Activated CD4-positive, alpha-beta T cell treated with anti-CD3 and anti-CD28 coated beads for 24 hours (primary cell): ENCODE data around the gene TCERG1L.

Source experiments
- DNase-seq, 2 donors: peaks; one replicate each; pipeline ENCODE4 v3.0.0-alpha.2; 2020; ENCODE audit warnings: low read depth in 2 of 2

The TCERG1L gene

DNA sequence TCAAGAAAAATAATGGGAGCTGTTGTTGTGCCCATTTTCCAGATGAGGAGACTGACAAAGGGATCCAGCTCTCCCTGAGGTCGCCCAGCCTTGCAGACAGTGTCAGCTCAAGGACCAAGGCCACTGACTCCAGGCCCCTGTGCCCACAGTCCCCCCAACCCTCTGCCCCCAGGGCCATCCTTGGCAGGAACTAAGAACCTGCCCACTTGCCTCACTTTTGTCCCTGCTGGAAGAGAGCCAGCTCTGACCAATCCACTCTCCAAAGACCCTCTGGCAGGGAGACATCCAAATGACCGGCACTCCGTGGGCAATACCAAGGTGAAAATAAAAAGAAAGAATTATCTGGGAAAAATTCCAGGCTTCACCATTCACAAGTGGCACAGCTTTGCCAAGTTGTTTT is 101.3 kb downstream of the TCERG1L start:
- DNase-seq, result no peak

DNA sequence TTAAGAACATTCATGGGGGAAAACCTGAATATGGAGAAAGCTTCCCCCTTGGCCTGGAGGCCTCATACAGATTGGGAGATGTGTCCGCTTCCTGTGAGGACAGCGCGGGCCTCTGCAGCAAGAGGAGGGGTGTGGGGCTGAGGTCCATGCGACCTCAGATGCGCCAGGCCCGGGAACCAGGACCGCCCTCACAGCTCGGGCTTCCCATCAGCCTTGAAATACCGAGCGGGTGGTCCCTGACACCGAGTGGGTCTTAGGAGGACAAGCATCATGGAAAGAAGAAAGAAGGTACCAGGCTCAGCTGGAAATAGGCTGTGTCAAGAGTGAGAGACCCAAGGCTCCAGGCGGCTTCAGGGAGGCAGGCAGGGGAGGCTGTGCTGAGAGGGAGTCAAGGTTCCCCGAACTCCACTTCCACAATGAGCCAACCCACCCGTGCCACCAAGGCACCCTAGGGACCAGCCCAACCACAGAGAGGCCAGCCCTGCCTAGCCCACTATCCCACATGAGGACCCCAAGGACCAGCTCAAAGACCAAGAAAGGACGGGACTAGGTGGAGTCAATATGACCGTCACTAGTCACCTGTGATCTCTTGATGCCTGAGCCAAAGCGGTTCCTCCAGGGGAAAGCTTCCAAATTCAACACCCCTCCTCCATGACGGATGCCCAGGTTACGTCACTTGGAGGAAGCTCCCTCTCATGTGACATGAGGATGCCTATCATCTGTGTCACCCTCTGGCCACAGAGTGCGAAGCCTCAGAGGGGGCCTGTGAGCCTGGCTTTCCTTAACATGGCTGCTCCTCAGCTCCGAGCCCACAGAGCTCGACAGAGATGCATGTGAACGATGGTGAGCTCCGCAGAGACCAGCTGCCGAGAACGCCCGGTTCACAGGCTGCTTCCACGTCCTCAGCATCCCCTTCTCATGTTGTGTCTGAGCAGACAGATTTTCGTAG is 103.7 kb downstream of the TCERG1L start:
- no peak for DNase-seq

DNA sequence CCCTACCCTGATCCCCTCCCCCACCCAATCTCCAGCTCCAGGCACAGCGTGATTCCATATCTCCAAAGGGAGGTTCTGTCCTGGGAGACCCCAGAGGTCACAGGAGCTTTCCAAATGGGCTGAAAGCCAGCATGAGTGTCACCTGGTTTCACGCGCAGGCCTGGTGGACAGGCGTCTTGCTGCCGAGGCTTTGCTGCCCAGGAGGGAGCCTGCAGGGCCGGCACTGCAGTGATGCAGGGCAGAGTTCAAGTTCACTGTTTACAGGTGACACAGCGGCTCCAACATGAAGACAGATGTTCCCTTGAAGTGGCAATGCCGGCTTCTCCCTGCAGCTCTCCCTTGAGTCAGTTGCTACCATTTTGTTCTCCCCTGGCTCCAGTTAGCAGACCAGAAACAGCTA is 104.3 kb downstream of the TCERG1L start:
- DNase-seq, result no peak

DNA sequence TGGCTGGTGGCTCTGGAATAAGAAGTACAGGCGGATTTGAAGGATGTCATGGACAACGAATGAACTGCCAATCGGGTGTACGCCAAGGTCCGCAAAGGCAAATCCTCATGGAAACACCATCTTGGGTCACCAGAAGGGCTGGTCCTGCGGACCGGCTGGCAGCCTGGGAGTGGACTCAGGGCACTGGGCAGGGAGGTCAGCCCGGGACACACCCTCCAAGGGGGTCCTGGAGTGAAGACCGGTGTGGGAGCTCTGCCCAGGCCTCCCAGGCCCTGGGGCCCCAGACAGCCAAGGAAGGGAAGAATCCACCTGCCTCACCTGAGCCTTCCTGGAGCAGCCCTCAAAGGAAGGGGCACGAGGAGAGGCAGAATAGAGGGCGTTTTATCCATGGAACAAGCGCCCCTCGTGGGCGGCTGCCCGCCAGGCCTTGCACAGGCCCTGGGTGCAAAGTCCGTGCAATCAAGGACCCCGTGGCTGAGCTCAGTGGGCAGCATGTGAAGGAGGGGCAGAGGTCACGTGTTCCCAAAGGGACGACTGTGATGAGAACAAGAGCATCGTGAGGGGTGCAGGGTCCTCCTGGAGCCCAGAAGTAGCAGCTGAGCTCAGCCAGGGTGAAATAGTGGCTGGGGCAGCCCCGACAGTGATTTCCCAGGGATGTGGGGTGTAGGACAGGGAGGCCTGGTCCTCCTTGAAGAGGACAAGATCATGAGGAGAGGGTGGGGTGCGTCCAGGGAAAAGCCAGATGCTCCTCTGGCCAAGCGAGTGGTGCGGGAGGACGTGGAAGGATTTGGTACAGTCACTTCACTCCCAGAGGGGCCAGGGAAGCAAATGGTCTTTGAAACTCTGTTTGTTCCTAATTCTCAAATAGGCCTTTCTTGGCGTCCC is 105.2 kb downstream of the TCERG1L start:
- no peak for DNase-seq

DNA sequence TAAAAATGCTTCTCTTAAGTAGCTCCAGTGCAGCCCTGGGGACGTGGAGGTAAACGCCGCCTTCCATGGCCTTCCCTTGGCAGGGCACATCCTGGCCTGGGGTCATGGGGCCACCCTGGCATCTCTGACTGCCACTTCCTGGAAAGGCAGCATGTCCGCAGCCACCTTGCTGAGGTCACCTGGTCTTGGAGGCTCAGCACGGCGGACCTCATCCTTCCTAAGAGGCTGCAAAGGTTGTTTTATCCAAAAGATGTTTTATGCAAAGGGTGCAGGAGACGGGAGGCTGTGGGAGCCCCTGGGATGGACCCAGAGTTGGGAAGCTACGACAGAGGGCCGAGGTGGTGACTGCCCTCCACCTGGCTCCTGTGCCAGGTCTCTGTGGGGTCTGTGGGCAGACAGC is 106.0 kb downstream of the TCERG1L start:
- no peak for DNase-seq

DNA sequence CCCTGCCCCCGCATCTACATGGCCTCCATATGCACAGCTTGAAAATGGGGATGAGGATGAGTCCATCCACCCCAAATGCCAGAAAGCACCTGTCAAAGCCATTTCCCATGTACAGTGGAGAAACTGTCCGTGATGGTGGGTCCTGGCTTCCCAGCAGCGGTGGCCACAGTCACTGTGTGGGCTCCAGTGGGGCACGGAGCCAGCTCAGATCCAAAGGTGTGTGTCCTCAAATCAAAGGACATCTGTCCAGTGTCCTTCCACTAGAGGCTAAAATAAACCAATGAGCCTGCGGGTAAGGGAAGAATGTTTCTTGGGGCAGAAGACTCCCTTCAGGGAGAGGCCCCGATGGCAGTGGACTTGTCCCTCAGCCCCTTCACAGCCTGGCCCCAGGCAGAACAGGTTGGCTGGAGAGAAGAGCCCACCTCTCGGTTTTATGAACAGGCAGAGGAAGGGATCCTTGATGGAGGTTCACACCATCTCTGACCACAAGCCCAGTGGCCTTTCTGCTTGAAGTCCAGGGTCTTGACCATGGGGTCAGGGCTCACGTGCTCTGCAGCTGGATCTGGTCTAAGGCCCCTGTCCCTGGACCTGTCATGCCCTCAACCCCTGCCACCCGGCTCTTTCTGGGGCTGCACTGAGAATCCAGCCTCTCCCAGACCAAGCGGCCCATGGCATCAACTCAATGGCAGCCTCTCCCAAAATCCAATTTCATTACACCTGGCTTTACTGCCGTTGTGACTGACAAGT is 106.9 kb downstream of the TCERG1L start:
- DNase-seq, result no peak

DNA sequence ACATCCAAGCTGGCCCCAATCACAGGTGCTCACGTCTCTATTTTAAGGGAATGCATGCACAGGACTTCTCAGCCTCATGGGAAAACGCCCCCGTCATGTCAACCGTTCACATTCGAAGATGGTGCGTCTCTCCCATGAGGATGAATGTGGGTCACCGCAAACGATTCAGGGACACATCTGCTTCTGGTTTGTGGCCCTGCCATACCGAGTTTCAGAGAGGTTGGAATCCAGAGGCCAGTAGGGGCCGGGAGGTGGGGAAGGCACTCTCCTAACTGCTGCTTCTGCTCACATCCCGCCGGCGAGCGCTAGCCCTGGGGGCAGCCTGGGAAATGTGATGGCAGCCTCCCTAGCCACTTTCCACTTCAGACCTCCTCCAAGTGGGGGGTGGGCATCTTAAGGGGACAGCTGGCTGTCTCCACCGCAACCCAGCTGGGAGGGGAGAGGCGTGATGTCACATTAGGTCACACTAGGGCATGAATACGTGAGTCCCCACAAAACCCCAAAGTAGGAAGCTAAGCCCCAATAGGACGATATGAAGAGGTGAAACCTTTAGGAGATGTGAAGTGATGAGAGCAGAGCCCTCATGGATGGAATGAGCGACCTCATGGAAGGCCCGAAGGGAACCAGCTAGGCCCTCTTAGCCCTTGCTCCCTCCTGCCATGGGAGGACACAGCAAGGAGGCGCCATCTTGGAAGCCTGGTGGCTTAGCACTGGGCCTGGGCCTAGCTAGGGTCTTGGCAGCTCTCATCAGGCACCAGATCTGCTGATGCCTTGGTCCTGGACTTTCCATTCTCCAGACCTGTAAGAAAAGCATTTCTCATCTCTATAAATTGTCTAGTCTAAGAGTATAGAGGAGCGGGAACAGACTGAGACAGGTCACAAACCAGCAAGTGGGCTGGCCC is 107.8 kb downstream of the TCERG1L start:
- DNase-seq, result no peak

DNA sequence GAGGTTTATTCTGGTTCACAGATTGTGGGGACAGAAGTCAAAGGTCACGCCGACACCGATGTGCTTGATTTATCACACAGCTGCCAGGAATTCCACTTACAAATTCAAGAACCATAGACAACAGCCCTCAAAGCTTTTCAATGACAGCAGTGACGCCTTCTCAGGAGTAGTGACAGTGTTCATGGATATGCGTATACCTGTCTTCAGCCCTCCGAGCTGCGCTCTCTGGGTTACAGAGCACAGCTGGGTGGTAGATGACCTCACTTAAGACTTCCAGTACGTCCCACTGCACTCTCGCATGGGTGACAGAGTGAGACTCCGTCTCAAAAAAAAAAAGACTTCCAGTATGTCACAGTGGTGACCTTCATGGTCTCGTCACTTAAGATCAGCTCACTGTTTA is 108.5 kb downstream of the TCERG1L start:
- no peak for DNase-seq

DNA sequence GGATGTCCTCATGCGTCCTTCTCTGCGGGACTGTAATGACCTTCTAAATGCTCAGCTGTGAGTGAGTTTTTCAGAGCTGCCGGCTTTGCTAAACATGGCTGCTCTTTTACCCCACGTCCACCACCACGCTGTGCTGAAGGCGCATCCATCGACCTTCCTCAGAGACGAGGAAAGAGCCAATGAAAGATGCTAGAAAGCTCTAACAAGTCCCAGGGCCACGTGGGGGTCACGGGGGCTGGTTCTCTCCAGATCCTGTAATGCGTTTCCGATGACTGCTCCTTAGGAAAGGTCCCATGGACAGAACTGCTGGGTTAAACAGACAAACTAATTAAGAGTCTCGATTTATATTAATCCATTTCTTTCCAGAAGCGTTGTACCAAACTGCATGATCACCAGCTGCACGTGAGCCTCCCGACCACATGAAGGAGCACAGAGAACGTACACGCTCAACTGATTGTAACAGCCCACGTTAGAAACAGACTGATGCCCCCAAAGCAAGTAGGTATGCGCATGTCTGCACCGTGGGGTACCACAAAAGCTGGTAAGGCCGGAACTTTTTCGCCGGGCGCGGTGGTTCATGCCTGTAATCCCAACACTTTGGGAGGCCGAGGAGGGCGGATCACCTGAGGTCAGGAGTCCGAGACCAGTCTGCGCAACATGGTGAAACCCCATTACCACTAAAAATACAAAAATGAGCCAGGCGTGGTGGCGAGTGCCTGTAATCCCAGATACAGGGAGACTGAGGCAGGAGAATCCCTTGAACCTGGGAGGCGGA is 109.6 kb downstream of the TCERG1L start:
- no peak for DNase-seq

DNA sequence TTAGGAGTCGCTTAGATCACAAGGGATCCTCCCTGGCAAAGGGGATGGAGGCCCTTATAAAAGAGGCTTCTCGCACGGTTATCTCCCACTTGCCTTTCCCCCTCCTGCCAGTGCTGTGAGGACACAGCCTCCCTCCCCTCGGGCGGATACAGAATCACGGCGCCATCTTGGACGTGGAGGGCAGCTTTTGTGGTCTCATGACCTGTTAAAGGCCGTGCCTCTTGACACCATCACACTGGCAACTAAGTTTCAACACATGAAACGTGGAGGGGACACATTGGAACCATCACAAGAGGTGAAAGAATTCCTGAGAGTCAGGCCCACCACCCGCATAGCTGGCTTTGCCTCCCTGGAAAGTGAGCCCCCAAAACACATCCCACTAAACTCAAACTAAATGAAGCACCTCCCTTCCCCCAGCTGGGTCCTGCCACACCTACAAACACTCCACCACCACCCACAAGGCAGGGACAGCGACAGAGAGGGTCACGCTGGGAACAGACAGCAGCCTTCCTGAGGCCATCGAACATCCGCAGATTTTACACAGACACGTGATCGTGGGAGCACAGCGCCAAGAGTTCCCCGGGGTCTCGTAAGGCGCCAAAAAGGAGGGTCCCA is 110.6 kb downstream of the TCERG1L start:
- DNase-seq, result no peak

DNA sequence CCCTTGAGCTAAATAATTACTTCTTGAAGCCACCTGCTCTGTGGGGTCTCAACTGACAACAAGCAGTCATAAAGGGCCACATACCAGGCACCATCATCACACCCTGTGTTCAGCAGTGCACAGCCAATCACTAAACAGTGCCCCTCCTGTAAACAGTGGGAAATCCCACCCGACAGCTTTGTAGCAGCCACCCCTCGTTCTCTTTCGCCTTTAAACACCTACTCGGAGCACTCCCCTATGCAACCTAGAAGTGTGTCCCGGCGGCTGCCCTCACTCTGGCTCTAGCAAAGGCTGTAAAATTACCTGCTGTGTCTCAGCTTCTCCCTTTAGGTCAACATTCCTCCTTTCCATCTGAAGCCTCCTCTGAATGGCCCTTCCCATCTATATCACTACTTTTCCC is 111.9 kb downstream of the TCERG1L start:
- no peak for DNase-seq

DNA sequence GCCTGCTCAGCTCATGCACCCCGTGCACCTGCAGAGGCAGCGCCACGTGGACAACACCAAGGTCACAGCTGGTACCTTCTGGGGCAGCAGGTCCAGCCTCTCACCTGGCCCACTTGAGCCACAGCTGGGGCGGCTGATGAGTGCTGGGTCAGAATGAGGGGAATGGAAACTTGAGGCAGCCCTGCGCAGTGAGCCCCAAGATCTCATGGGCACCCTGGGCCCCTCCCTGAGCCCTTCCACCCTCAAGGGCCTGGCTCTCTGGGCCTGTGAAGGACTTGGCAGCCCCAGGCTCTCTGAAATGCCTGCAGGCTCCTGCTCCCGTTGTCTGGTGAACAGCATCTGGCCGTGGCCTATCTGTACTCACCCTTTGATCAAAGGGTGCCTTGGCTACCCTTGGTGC is 112.7 kb downstream of the TCERG1L start:
- DNase-seq, result no peak

DNA sequence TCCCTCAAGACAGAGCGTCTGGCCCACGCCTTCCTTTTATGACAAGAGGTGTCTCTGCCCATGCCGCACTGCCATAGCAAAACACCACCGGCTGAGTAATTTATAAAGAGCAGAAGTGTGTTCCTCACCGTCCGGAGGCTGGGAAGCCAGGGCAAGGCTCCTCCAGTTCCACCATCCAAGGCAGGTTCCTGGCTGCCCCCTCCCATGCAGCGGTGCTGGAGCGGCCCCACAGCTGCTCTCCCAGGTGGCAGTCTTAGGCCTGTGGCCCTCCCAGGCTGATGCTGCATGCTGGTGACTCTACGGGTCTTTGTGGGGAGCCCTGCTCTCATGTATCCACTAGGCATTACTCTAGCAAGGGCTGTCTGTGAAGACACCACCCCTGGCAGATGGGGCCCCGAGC is 113.1 kb downstream of the TCERG1L start:
- DNase-seq, result no peak

DNA sequence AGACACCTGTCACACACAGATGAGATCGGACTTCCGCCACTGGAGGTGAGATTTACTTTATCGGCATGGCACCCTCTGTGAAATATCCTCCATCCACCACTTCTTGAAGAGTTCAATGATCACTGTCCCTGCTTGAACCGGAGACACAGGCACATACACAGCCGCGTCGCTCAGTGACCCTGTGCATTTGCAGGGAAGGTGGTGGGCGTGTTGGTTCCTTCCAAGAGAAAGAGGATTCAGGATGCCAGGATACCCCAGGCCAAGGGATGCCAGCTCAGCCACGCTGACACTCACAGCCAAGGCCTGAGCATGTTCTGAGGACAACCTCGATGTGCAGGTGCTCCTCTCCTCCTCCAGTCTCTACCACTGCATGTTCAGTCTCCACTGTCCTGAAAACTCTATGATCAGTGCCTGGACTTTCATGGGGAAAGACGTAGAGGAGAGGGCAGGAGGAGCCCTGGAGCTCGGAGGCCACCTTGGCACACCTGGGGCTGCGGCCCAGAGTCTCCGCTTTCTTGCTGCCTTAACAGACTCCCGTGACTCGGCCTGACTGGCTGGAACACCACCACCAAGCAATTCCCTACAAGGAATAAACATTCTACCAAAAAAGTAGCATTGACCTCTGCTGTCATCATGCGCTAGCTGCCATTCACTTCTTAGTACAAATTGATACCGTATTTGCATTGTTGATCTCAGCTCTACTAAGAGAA is 115.2 kb downstream of the TCERG1L start:
- DNase-seq, result no peak

DNA sequence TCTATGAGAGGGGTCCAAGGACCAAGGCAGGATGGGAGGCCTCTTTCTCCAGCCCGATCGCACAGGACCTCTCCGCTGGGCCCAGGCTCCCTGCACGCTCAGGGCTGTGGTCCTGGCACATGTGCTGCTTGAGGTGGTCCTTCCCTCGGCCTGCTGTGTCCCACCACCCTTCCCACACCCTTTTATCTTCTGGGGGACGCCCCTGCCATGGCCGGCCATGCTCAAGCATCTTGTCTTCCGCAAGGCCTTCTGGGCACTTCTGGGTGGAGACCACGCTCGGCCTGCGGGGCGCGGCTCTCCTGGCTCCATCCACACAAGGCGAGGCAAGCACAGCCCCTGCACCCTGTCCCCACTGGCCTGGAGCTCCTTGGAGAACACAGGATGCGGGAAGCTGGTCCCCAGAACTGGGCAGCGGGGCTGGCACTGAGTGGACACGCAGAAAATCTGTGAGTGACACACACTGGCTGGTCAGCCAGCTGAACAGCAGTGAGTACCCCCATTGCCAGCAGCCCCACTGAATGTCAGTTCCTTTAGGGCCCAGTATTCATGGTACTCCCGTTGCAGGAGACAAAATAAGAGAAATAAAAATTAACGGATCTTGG is 115.9 kb downstream of the TCERG1L start:
- no peak for DNase-seq

DNA sequence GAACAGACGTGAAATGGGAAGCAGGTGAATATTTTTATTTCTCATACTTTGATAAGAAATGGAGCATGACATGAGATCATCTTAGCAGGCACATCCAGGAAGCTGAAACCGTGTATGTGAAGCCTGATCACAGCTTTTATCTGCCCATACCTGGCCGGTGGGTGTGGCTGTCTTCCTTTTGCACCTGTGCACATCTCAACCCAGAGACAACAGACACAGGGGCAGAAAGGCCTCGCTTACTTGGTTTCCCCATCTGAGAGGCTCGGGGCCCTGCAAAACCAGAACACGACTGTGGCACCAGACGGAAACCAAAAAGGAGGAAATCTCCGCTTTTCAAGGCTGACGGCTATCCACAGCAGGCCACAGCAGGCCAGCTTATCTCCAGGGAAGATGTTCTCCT is 116.4 kb downstream of the TCERG1L start:
- DNase-seq, result no peak

DNA sequence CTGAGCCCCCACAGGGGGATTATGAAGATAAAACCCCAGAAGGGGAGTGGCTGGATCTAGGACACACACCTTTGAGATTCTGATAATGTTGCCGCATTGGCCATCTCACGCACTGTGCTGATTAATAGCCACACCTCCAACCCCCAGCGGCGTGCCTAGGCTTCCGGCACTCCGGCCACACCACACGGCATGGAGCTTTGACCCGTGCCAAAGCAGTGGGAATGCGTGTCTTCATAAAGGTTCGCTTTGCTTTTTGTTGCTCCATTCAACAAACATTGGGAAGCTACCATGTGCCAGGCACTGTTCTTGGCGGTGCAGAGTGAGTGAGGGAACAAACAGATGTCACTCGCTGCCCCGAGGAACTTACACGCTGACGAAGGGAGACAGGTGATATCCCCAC is 117.6 kb downstream of the TCERG1L start:
- no peak for DNase-seq

DNA sequence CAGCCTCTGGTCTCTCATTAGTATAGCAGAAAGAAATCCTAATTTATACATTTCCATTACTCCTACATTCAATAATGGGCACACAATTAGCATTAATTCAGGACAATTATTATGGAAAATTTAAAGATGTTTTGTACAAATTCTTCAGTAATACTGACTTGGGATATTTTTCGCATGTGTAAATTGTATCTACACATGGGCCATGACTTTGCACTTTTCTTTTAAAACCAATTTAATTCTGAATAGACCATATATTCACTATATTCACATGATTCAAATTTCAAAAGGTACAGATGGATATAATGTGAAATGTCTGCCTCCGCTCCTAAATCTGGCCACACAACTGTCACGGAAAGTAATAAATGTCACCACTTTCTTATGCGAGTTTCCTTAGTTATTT is 123.0 kb downstream of the TCERG1L start:
- no peak for DNase-seq

DNA sequence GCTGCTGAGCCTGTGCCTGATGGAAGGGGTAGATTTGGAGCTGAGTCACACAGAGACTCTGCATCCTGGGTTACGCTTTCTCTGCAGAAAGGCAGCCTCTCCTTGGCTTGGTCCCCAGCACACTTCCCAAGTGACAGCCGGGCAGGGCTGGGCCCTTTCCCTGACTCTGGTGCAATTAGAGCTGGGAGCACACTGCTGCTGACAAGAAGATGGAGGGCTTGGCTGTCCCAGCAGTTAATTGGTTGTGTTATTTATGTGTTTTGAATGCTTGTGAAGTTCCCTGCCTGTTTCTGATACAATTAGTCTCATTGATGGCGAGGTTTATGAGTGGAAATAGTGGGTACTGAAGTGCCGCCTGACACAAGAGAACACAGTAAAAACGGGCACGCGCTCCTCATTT is 123.6 kb downstream of the TCERG1L start:
- no peak for DNase-seq
